KMS-11 (cell line): ENCODE measurements around the gene CCL16.

ENCODE experiments used
- H2AFZ ChIP-seq: fragments of 200-600 bp; sonication (generic); 2 replicates; pipeline ENCODE4 v1.6.1; 2016; ENCODE audit warnings: antibody characterized with exemption, mixed run types, low read depth
- H3K27ac ChIP-seq: fragments of 200-600 bp; sonication (generic); 2 replicates; pipeline ENCODE4 v1.6.1; 2016; ENCODE audit warnings: mild to moderate bottlenecking, mixed run types
- H3K27me3 ChIP-seq: fragments of 200-600 bp; sonication (generic); 2 replicates; pipeline ENCODE4 v1.6.1; 2017; ENCODE audit warnings: mild to moderate bottlenecking, low read depth, mixed run types, moderate library complexity; ENCODE audit not compliant: insufficient read depth
- H3K36me3 ChIP-seq: fragments of 200-600 bp; sonication (generic); 2 replicates; pipeline ENCODE4 v1.6.1; 2017; ENCODE audit warnings: mild to moderate bottlenecking, mixed run types; ENCODE audit not compliant: insufficient read depth
- H3K4me1 ChIP-seq: fragments of 200-600 bp; sonication (generic); 2 replicates; pipeline ENCODE4 v1.6.1; 2016; ENCODE audit warnings: mild to moderate bottlenecking, low read depth, mixed run types; ENCODE audit not compliant: poor library complexity, severe bottlenecking
- H3K4me2 ChIP-seq: fragments of 200-600 bp; sonication (generic); 2 replicates; pipeline ENCODE4 v1.7.0; 2016; ENCODE audit warnings: mild to moderate bottlenecking, mixed run types
- H3K4me3 ChIP-seq: fragments of 200-600 bp; sonication (generic); IDR thresholded peaks from 2 replicates; pipeline ENCODE4 v1.6.1; 2017; ENCODE audit warnings: low read depth, low read length, mixed read lengths; ENCODE audit not compliant: insufficient read depth
- H3K79me2 ChIP-seq: fragments of 200-600 bp; sonication (generic); 2 replicates; pipeline ENCODE4 v1.6.1; 2016; ENCODE audit warnings: low read depth, mixed run types; ENCODE audit not compliant: insufficient read depth
- H3K9ac ChIP-seq: fragments of 200-600 bp; sonication (generic); 2 replicates; pipeline ENCODE4 v1.6.1; 2016; ENCODE audit warnings: mild to moderate bottlenecking, mixed run types
- H4K20me1 ChIP-seq: fragments of 200-600 bp; sonication (generic); 2 replicates; pipeline ENCODE4 v1.6.1; 2016; ENCODE audit warnings: mild to moderate bottlenecking, mixed run types; ENCODE audit not compliant: insufficient read depth
- CTCF ChIP-seq: fragments of 200-600 bp; sonication (generic); conservative IDR thresholded peaks from 2 replicates; pipeline ENCODE4 v1.6.1; 2017; ENCODE audit warnings: low read depth, mild to moderate bottlenecking, antibody characterized with exemption, low read length, moderate library complexity, mixed read lengths

The CCL16 gene

GRCh38 chr17:35977509-35977908, 3.8 kb downstream of the CCL16 start:
- Histone ChIP-seq H3K9ac (no peak overlapping the region), H3K27me3 (no peaks in the 10 kb centered on the region), H2AFZ (no peak overlapping the region), H4K20me1 (no peaks in the 10 kb centered on the region), H3K4me1 (no peaks in the 10 kb centered on the region), H3K4me3 (no peak overlapping the region), H3K27ac (no peak overlapping the region), H3K79me2 (no peaks in the 10 kb centered on the region), H3K4me2 (no peak overlapping the region), H3K36me3 (no peaks in the 10 kb centered on the region)
- TF ChIP-seq CTCF, result no peak

- Histone ChIP-seq H3K79me2 (no peaks in the 10 kb centered on the region), H3K9ac (no peak overlapping the region), H3K4me2 (no peak overlapping the region), H3K4me3 (no peak overlapping the region), H3K27ac (no peak overlapping the region), H2AFZ (no peak overlapping the region), H3K27me3 (no peaks in the 10 kb centered on the region), H3K4me1 (peaks cover 4% of the 10 kb centered on the region), H3K36me3 (no peaks in the 10 kb centered on the region), H4K20me1 (no peaks in the 10 kb centered on the region)
- no peak for TF ChIP-seq CTCF
These were observed 7.7 kb downstream of the CCL16 start for GRCh38 chr17:35973333-35974260.

GRCh38 chr17:35972945-35973332, 8.4 kb downstream of the CCL16 start:
- no peaks in the 10 kb centered on the region for H4K20me1 ChIP-seq

GRCh38 chr17:35972535-35972934, 8.8 kb downstream of the CCL16 start:
- Histone ChIP-seq H3K9ac (no peak overlapping the region), H3K79me2 (no peaks in the 10 kb centered on the region), H3K4me3 (no peak overlapping the region), H2AFZ (no peak overlapping the region), H4K20me1 (no peaks in the 10 kb centered on the region), H3K4me1 (peaks cover 4% of the 10 kb centered on the region), H3K4me2 (no peak overlapping the region), H3K27ac (no peak overlapping the region), H3K36me3 (no peaks in the 10 kb centered on the region), H3K27me3 (no peaks in the 10 kb centered on the region)
- no peak for TF ChIP-seq CTCF

More at GRCh38 chr17:35972945-35973332, 8.4 kb downstream of the CCL16 start:
- Histone ChIP-seq H3K4me1 (peaks cover 4% of the 10 kb centered on the region), H3K79me2 (no peaks in the 10 kb centered on the region), H3K36me3 (no peaks in the 10 kb centered on the region), H2AFZ (no peak overlapping the region), H3K4me3 (no peak overlapping the region), H3K9ac (no peak overlapping the region), H3K27ac (no peak overlapping the region), H3K27me3 (no peaks in the 10 kb centered on the region), H3K4me2 (no peak overlapping the region)
- no peak for TF ChIP-seq CTCF
